Measurements from ENCODE around the gene CACNA2D2.

DNA sequence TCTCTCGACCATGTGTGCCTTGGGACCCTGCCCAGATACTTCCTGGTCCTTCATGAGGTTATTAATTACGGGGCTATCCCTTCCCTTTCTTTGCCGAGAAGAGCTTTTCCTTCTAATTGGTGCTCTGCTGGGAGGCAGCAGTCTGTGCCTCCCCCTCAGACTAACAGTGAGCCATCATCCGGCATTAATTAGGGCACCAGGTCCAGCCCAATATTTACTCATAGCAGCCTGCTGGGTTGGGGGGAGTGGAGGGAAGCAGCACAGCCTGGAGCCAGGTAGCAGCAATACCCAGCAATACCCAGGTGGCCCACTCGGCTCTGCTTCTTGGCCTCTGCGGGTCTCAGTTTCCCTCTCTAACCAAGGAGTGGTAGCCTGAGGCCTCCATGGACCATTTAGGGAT lies 20.1 kb downstream of the CACNA2D2 start:
- TF ChIP-seq LEF1 (IDR thresholded peaks at IDR 0.05; ENCODE audit: borderline replicate concordance) (no peak), BHLHE40 (IDR thresholded peaks at IDR 0.05; ENCODE audit: borderline replicate concordance) (no peak), SP1 (IDR thresholded peaks at IDR 0.05) (no peak), HDGF (IDR thresholded peaks at IDR 0.05; ENCODE audit: borderline replicate concordance) (no peak), FOXK2 (IDR thresholded peaks at IDR 0.05) (no peak), NFRKB (IDR thresholded peaks at IDR 0.05) (no peak)

All from HEK293T (cell line).